Tibial nerve (tissue), 4 donors: ENCODE data around the gene TAP2. TPM values are rescaled to one million over a fixed set of nuclear protein-coding genes. Genes with fewer than 3 reads are reported as not detected.

ENCODE experiments used
- DNase-seq, 2 donors: peaks; one replicate each; pipeline ENCODE4 v3.0.0-alpha.2; 2019; ENCODE audit warnings: low spot score in 2 of 2
- H3K27ac ChIP-seq, 4 donors: fragments of 200-600 bp; sonication (generic) in 3 of 4; one replicate each; pipeline ENCODE4 v1.5.1; 2017 to 2019; ENCODE audit warnings: mild to moderate bottlenecking in 1 of 4
- H3K27me3 ChIP-seq, 2 donors: fragments of 200-600 bp; sonication (generic) in 1 of 2; one replicate each; pipeline versions ENCODE4 v1.5.1 to v1.6.0; 2017 to 2019
- H3K36me3 ChIP-seq, 3 donors: fragments of 200-600 bp; sonication (generic); one replicate each; pipeline ENCODE4 v1.5.1; 2018 to 2019
- H3K4me1 ChIP-seq, 4 donors: fragments of 200-600 bp; sonication (generic) in 3 of 4; one replicate each; pipeline ENCODE4 v1.5.1; 2017 to 2019
- H3K4me3 ChIP-seq, 4 donors: fragments of 200-600 bp; sonication (generic) in 3 of 4; one replicate each; pipeline ENCODE4 v1.5.1; 2017 to 2019; ENCODE audit warnings: mild to moderate bottlenecking in 1 of 4, moderate library complexity in 1 of 4
- H3K9me3 ChIP-seq, 4 donors: fragments of 200-600 bp; sonication (generic) in 3 of 4; one replicate each; pipeline ENCODE4 v1.5.1; 2017 to 2019
- EP300 ChIP-seq, 2 donors: sonication (generic); formaldehyde crosslinking; IDR thresholded peaks; one replicate each; pipeline ENCODE4 v1.6.1; 2017; ENCODE audit warnings: antibody characterized with exemption in 2 of 2, mild to moderate bottlenecking in 1 of 2
- POLR2A ChIP-seq, 2 donors: fragments of 450-650 bp; IDR thresholded peaks; one replicate each; pipeline ENCODE4 v1.6.1; 2017; ENCODE audit warnings: antibody characterized with exemption in 2 of 2, mild to moderate bottlenecking in 2 of 2, moderate library complexity in 2 of 2
- WGBS, 2 donors: methylation state at CpG; one replicate each; pipeline ENCODE4 v1.1.5; 2018; 5-methylcytosine and 5-hydroxymethylcytosine counted together
- total RNA-seq, 4 donors: library from RNA; depleted of rRNA; stranded (reverse); fragments of >200 nt; gene quantifications; one replicate each; pipeline ENCODE4 v1.1.0, GENCODE V29; 2016
- TF ChIP-seq, protein P1 (sequence below), 5 experiments: fragments of 200-600 bp in 3 of 5; fragments of 450-650 bp in 2 of 5; sonication (generic) in 3 of 5; IDR thresholded peaks; one replicate each; pipeline ENCODE4 v1.5.1; 2016 to 2019; ENCODE audit warnings: antibody characterized with exemption in 5 of 5, mild to moderate bottlenecking in 3 of 5, moderate library complexity in 2 of 5

Gene TAP2
- total RNA-seq, 4 donors from 2014 or later: 14.1 to 21.9 (median 19.8) TPM

- H3K27ac ChIP-seq: peak overlapping the region in 3 of 4 donors; percentile 98 to 100 (median 99)
- H3K4me1 ChIP-seq: peaks cover 0 to 46% (median 21%) of the 10 kb centered on the region in 4 donors
- no peaks in the 10 kb centered on the region for H3K27me3 ChIP-seq
- no peak for DNase-seq
- 84 to 88% methylated on average over 4 of the region's 4 CpGs for WGBS, 2 donors
- H3K36me3 ChIP-seq: peaks cover 0 to 52% (median 28%) of the 10 kb centered on the region in 3 donors
- H3K4me3 ChIP-seq: no peak overlapping the region
- TF ChIP-seq EP300 (IDR thresholded peaks at IDR 0.05): no peak
- no peak for TF ChIP-seq POLR2A (IDR thresholded peaks at IDR 0.05)
- TF ChIP-seq, protein P1, sequence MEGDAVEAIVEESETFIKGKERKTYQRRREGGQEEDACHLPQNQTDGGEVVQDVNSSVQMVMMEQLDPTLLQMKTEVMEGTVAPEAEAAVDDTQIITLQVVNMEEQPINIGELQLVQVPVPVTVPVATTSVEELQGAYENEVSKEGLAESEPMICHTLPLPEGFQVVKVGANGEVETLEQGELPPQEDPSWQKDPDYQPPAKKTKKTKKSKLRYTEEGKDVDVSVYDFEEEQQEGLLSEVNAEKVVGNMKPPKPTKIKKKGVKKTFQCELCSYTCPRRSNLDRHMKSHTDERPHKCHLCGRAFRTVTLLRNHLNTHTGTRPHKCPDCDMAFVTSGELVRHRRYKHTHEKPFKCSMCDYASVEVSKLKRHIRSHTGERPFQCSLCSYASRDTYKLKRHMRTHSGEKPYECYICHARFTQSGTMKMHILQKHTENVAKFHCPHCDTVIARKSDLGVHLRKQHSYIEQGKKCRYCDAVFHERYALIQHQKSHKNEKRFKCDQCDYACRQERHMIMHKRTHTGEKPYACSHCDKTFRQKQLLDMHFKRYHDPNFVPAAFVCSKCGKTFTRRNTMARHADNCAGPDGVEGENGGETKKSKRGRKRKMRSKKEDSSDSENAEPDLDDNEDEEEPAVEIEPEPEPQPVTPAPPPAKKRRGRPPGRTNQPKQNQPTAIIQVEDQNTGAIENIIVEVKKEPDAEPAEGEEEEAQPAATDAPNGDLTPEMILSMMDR (IDR thresholded peaks at IDR 0.05): no peak
- H3K9me3 ChIP-seq: no peaks in the 10 kb centered on the region
These were observed 12.5 kb upstream of the TAP2 start for GRCh38 chr6:32851025-32851424.

GRCh38 chr6:32849126-32849525, 10.6 kb upstream of the TAP2 start:
- H3K36me3 ChIP-seq: peaks cover 0 to 60% (median 28%) of the 10 kb centered on the region in 3 donors
- no peaks in the 10 kb centered on the region for H3K27me3 ChIP-seq
- TF ChIP-seq POLR2A (IDR thresholded peaks at IDR 0.05) (no peak), EP300 (IDR thresholded peaks at IDR 0.05) (no peak)
- TF ChIP-seq, protein P1 (IDR thresholded peaks at IDR 0.05): no peak
- WGBS, 2 donors: 77 to 80% methylated on average over 6 of the region's 6 CpGs
- peaks cover 0 to 46% (median 20%) of the 10 kb centered on the region in 4 donors for H3K4me1 ChIP-seq
- no peaks in the 10 kb centered on the region for H3K9me3 ChIP-seq
- no peak overlapping the region for H3K4me3 ChIP-seq
- no peak for DNase-seq
- peak overlapping the region in 1 of 4 donors; percentile 16 for H3K27ac ChIP-seq

- no peak for DNase-seq
- TF ChIP-seq EP300 (IDR thresholded peaks at IDR 0.05) (no peak), POLR2A (IDR thresholded peaks at IDR 0.05) (no peak)
- TF ChIP-seq, protein P1 (IDR thresholded peaks at IDR 0.05): no peak
- Histone ChIP-seq H3K36me3 (peaks cover 0 to 60% (median 28%) of the 10 kb centered on the region in 3 donors), H3K9me3 (no peaks in the 10 kb centered on the region), H3K27ac (no peak overlapping the region), H3K4me1 (peaks cover 0 to 53% (median 25%) of the 10 kb centered on the region in 4 donors), H3K27me3 (no peaks in the 10 kb centered on the region), H3K4me3 (no peak overlapping the region)
- 88 to 89% methylated on average over 8 of the region's 8 CpGs for WGBS, 2 donors
These were observed 9.3 kb upstream of the TAP2 start for GRCh38 chr6:32847795-32848194.

DNA sequence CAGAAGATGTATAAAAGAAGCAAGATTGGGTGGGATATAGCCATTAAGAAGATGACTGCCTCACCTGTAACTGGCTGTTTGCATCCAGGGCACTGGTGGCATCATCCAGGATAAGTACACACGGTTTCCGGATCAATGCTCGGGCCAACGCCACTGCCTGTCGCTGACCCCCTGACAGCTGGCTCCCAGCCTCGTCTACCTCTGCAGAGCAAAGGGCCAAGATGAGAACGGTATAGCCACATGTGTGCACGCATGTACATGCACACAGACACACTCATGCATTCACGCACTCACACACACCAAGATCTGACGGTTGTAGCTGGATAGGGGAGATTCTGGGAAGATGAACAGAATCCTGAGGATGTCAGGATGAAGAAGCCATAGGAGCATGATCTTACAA, 8.5 kb upstream of the TAP2 start:
- H3K4me3 ChIP-seq: no peak overlapping the region
- no peaks in the 10 kb centered on the region for H3K27me3 ChIP-seq
- no peak for DNase-seq
- TF ChIP-seq EP300 (IDR thresholded peaks at IDR 0.05) (no peak), POLR2A (IDR thresholded peaks at IDR 0.05) (no peak)
- TF ChIP-seq, protein P1 (IDR thresholded peaks at IDR 0.05): no peak
- no peaks in the 10 kb centered on the region for H3K9me3 ChIP-seq
- WGBS, 2 donors: 89 to 93% methylated on average over 10 of the region's 10 CpGs
- no peak overlapping the region for H3K27ac ChIP-seq
- peaks cover 0 to 68% (median 28%) of the 10 kb centered on the region in 3 donors for H3K36me3 ChIP-seq
- peaks cover 0 to 54% (median 23%) of the 10 kb centered on the region in 4 donors for H3K4me1 ChIP-seq

- no peak for DNase-seq
- WGBS, 2 donors: 77 to 82% methylated on average over 10 of the region's 10 CpGs
- peaks cover 0 to 44% (median 16%) of the 10 kb centered on the region in 4 donors for H3K4me1 ChIP-seq
- H3K27ac ChIP-seq: peak overlapping the region; percentile 92 to 99 (median 96)
- H3K27me3 ChIP-seq: no peaks in the 10 kb centered on the region
- H3K9me3 ChIP-seq: no peaks in the 10 kb centered on the region
- peak overlapping the region in 2 of 4 donors; percentile 67 to 86 for H3K4me3 ChIP-seq
- TF ChIP-seq EP300 (IDR thresholded peaks at IDR 0.05) (no peak), POLR2A (IDR thresholded peaks at IDR 0.05) (no peak)
- TF ChIP-seq, protein P1 (IDR thresholded peaks at IDR 0.05): no peak
- H3K36me3 ChIP-seq: peaks cover 0 to 75% (median 23%) of the 10 kb centered on the region in 3 donors
These were observed 6.9 kb upstream of the TAP2 start for GRCh38 chr6:32845384-32845884.
